Measurements from ENCODE around the gene HACD3. TPM values are rescaled to one million over a fixed set of nuclear protein-coding genes. Genes with fewer than 3 reads are reported as not detected.

The HACD3 gene
- total and polyA plus RNA-seq, 4 donors, result 49.6 to 89.1 (median 65.0) TPM

- TF ChIP-seq NR2F2 (IDR thresholded peaks at IDR 0.05), result no peak
- no peak for TF ChIP-seq EGR1 (IDR thresholded peaks at IDR 0.05; ENCODE audit: low read depth in 2 of 2)
- TF ChIP-seq YY1 (IDR thresholded peaks at IDR 0.05), result no peak
- TF ChIP-seq RAD21 (IDR thresholded peaks at IDR 0.05), result no peak
- TF ChIP-seq TAF1 (conservative IDR thresholded peaks at IDR 0.05), result no peak
- TF ChIP-seq RXRA (IDR thresholded peaks at IDR 0.05), result no peak
- no peak for TF ChIP-seq HNF4A (conservative IDR thresholded peaks at IDR 0.05)
- TF ChIP-seq CTCF (IDR thresholded peaks at IDR 0.05; ENCODE audit: low read depth, low read length, missing input control), result no peak
- no peak for TF ChIP-seq ATF3 (IDR thresholded peaks at IDR 0.05)
- TF ChIP-seq ZBTB33 (IDR thresholded peaks at IDR 0.05), result no peak
- 38% methylated on average over 8 of the region's 8 CpGs for WGBS
- Histone ChIP-seq H3K27ac (ENCODE audit: low read depth in 1 of 2, low read length in 2 of 2) (no peak overlapping the region), H3K9ac (ENCODE audit: low read depth in 1 of 2, low read length in 2 of 2) (no peak overlapping the region), H3K27me3 (ENCODE audit: control insufficient read depth in 4 of 4, insufficient read depth in 4 of 4, low read length in 3 of 4) (no peaks in the 10 kb centered on the region), H3K4me3 (ENCODE audit: low read depth in 1 of 3, low read length in 3 of 3) (no peak overlapping the region), H3K9me3 (ENCODE audit: control insufficient read depth in 4 of 4, low read length in 3 of 4) (no peaks in the 10 kb centered on the region), H3K4me1 (ENCODE audit: control insufficient read depth in 4 of 4, insufficient read depth in 4 of 4, low read length in 3 of 4) (peaks cover 3 to 19% (median 17%) of the 10 kb centered on the region in 4 donors), H3K36me3 (ENCODE audit: control insufficient read depth in 4 of 4, insufficient read depth in 3 of 4, low read depth in 1 of 4, low read length in 3 of 4) (peaks cover 0 to 2% (median 0%) of the 10 kb centered on the region in 4 donors)
- DNase-seq (ENCODE audit: low spot score), result no peak
Observed at GRCh38 chr15:65517866-65518207, 12.4 kb upstream of the HACD3 start.

- Histone ChIP-seq H3K9ac (ENCODE audit: low read depth in 1 of 2, low read length in 2 of 2) (no peak overlapping the region), H3K27ac (ENCODE audit: low read depth in 1 of 2, low read length in 2 of 2) (no peak overlapping the region), H3K4me3 (ENCODE audit: low read depth in 1 of 3, low read length in 3 of 3) (no peak overlapping the region), H3K4me1 (ENCODE audit: control insufficient read depth in 4 of 4, insufficient read depth in 4 of 4, low read length in 3 of 4) (peaks cover 3 to 19% (median 17%) of the 10 kb centered on the region in 4 donors), H3K9me3 (ENCODE audit: control insufficient read depth in 4 of 4, low read length in 3 of 4) (no peaks in the 10 kb centered on the region), H3K27me3 (ENCODE audit: control insufficient read depth in 4 of 4, insufficient read depth in 4 of 4, low read length in 3 of 4) (no peaks in the 10 kb centered on the region), H3K36me3 (ENCODE audit: control insufficient read depth in 4 of 4, insufficient read depth in 3 of 4, low read depth in 1 of 4, low read length in 3 of 4) (peaks cover 0 to 2% (median 0%) of the 10 kb centered on the region in 4 donors)
- DNase-seq (ENCODE audit: low spot score), result no peak
- TF ChIP-seq GABPA (IDR thresholded peaks at IDR 0.05 in 1 of 2, conservative IDR thresholded peaks at IDR 0.05 in 1 of 2) (no peak), SP1 (IDR thresholded peaks at IDR 0.05) (no peak), CTCF (IDR thresholded peaks at IDR 0.05; ENCODE audit: low read depth, low read length, missing input control) (no peak), MAX (IDR thresholded peaks at IDR 0.05) (no peak), RAD21 (IDR thresholded peaks at IDR 0.05) (no peak), EGR1 (IDR thresholded peaks at IDR 0.05; ENCODE audit: low read depth in 2 of 2) (no peak), JUND (IDR thresholded peaks at IDR 0.05) (no peak), NR2F2 (IDR thresholded peaks at IDR 0.05) (no peak), ZBTB33 (IDR thresholded peaks at IDR 0.05) (no peak), TAF1 (conservative IDR thresholded peaks at IDR 0.05) (no peak), ATF3 (IDR thresholded peaks at IDR 0.05) (no peak), YY1 (IDR thresholded peaks at IDR 0.05) (no peak), HNF4G (IDR thresholded peaks at IDR 0.05) (no peak), FOXA1 (IDR thresholded peaks at IDR 0.05) (no peak), REST (IDR thresholded peaks at IDR 0.05) (no peak), RXRA (IDR thresholded peaks at IDR 0.05) (no peak), FOXA2 (IDR thresholded peaks at IDR 0.05) (no peak), HNF4A (conservative IDR thresholded peaks at IDR 0.05) (no peak)
- 90% methylated on average over 4 of the region's 4 CpGs for WGBS
Observed at GRCh38 chr15:65518633-65519285, 11.5 kb upstream of the HACD3 start.
